GM04504 (cell line): ENCODE data around the gene CRLF2.
"Not testable (repeated sequence)": the region's sequence is repeated elsewhere in the genome, so short reads cannot be mapped to it uniquely, and the experiment has no call there.

ENCODE experiments used
- DNase-seq: peaks from one replicate; pipeline ENCODE4 v3.0.0-alpha.2; 2012; ENCODE audit warnings: low read depth

Gene CRLF2

DNA sequence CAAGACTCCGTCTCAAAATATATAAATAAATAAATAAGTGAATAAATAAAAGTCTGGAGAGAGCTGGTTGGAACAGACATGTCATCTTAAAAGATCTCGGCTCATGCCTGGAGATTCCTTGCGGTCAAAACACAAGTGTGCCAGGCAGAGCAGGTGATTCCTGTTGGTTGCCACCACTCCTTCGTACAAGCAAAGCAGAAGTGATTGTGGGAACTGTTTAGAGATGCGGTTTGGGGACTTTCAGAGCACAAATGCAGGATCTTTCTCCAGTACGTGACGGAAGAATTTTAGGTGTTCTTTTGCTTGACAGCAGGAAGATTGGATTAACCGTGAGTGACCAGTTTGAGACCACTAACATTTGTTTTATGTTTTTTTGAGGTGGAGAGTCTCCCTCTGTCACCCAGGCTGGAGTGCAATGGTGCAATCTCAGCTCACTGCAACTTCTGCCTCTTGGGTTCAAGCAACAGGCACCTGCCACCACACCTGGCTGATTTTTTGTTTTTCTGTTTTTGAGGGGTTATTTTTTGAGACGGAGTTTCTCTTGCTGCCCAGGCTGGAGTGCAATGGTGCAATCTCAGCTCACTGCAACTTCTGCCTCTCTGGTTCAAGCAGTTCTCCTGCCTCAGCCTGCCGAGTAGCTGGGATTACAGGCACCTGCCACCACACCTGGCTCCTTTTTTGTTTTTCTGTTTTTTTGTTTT lies 2.8 kb upstream of the CRLF2 start:
- no peak for DNase-seq

- DNase-seq, result no peak
These were observed 1.5 kb upstream of the CRLF2 start for GRCh38 chrX:1213971-1214370.

- no peak for DNase-seq
These were observed 1.6 kb downstream of the CRLF2 start for GRCh38 chrX:1210844-1211243.

DNA sequence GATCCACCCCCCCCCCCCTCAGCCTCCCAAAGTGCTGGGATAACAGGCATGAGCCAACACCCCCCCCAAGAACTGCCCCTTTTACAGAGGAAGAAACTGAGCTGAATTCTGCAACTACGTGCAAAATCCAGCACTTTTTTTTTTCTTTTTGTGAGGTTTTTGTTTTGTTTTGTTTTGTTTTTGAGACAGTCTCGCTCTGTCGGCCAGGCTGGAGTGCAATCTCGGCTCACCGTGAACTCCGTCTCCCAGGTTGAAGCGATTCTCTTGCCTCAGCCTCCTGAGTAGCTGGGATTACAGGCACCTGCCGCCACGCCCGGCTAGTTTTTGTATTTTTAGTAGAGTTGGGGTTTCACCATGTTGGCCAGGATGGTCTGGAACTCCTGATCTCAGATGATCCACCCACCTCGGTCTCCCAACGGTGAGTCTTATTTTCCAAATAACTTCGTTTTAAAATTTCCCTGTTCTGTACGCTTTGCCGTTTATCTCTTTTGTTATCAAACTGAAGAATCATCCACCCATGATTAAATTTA lies 4.9 kb downstream of the CRLF2 start:
- no peak for DNase-seq

- peak; percentile 41 for DNase-seq
These were observed 6.5 kb downstream of the CRLF2 start for GRCh38 chrX:1205681-1206611.

DNA sequence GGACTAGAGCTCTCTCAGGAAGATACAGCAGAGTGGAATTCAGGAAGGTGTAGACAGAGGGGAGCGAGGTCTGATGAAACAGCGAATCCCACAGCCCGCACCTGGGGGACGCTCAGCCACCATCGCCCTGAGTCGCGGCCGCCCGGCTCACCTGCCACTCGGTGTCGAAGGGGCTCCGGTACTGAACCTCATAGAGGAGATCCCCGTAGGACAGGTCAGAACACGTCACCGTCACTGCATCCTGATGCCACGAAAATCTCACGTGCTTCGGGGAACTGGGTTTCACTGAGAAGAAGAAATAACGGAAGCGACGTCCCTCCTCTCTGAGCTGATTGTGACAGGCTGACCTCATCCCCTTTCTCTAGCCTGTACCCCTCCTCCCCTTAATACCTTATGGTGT lies 10.2 kb downstream of the CRLF2 start:
- no peak for DNase-seq

- DNase-seq, result no peak
These were observed 16.0 kb downstream of the CRLF2 start for GRCh38 chrX:1196436-1196835.

GRCh38 chrX:1192196-1192595 lies 20.3 kb downstream of the CRLF2 start:
- not testable (repeated sequence) for DNase-seq

DNA sequence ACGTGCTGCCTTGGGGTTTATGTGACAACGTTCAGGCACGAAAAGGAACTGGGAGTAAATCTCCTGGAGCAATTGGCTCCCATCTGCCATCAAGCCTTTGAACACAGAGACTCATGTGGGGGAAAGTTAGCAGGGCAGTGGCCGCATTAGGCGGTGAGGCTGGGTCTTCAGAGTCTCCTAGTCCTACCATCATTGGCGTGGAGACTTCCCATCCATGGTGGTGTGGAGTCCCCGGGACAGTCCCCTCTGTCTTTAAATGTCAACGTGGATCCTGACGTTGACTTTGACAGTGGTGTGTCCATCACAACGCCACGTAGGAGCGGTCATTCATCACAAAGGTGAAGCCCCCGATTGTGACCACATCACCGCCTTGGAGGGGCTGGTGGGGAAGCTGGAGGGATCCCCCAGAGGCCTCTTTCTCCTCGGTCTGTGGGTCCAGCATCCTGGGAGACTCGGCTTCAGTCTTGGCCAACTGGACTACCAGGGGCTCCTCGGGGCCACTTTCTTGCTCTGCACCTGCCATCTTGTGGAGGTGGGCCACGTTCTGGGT lies 21.8 kb downstream of the CRLF2 start:
- DNase-seq, result no peak

DNA sequence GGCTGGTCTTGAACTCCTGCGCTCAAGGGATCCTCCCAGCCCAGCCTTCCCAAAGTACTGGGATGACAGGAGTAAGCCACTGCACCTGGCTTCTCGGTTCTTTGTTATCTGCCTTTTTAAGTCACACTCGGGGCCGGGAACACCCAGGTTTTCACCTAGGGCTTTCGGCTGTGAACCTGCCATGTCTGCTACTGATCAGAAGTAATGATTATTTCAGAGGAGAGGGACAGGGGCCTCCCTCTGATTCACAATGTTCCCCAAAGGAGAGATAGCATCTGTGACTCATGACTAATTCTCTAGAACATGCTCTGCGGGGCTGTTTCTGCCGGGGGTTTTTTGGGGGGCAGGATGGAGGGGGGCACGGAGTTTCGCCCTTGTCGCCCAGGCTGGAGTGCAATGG lies 26.9 kb downstream of the CRLF2 start:
- no peak for DNase-seq

DNA sequence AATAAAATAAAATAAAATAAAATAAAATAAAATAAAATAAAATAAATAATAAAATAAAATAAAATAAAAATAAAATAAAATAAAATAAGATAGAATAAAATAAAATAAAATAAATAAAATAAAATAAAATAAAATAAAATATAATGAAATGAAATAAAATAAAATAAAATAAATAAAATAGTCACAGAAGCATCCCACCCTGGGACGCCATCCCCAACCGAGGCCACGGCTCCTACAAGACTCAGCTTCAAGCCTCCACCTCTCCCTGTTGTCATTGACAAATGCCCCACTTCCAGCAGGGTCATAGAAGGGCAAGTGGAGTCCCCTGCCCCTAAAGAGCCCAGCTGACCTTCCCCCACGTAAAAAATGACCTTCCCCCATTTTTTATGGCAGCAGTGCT lies 30.2 kb downstream of the CRLF2 start:
- DNase-seq, result no peak

- DNase-seq, result not testable (repeated sequence)
These were observed 30.8 kb downstream of the CRLF2 start for GRCh38 chrX:1181661-1182060.

GRCh38 chrX:1181170-1181569 lies 31.3 kb downstream of the CRLF2 start:
- DNase-seq, result no peak

DNA sequence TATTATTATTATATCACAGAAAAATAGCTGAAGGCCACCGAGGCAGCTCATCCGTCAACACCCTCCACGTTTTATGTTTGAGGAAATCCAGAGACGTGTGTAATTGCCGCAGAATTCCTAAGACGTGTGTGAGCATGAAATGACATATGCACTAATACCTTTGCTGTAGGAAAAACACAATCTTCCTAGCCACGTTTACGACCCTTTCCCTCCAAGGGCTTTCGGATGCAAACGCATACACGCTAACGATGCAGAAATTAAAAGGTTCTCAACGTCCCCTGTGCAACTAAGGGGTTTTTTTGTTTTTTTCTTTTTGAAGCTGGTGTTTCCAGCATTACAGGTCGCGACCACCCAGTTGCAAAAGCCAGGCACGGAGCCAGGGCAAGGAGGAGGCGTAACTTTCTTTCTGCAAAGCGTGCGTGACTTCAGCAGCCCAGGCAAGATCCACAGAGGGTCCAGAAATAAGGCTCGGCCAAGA lies 33.8 kb downstream of the CRLF2 start:
- no peak for DNase-seq

DNA sequence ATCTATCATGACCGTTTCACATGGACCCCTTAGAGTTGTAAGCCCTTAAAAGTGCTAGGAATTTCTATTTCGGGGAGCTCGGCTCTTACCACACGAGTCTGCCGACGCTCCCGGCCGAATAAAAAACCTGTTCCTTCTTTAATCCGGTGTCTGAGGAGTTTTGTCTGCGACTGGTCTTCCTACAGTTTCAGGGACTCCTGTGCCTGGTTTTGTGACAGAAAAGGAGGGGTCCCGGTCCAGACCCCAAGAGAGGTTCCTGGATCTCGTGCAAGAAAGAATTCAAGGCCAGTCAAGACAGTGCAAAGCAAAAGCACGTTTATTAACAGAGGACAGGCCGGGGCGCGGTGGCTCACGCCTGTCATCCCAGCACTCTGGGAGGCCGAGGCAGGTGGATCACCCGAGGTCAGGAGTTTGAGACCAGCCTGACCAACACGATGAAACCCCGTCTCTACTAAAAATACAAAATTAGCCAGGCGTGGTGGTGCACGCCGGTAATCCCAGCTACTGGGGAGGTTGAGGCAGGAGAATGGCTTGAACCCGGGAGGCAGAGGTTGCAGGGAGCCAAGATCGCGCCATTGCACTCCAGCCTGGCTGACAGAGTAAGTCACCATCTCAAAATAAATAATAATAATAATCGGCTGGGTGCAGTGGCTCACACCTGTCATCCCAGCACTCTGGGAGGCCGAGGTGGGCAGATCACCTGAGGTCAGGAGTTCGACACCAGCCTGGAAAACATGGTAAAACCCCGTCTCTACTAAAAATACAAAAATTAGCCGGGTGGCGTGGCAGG lies 35.7 kb downstream of the CRLF2 start:
- DNase-seq, result not testable (repeated sequence)

DNA sequence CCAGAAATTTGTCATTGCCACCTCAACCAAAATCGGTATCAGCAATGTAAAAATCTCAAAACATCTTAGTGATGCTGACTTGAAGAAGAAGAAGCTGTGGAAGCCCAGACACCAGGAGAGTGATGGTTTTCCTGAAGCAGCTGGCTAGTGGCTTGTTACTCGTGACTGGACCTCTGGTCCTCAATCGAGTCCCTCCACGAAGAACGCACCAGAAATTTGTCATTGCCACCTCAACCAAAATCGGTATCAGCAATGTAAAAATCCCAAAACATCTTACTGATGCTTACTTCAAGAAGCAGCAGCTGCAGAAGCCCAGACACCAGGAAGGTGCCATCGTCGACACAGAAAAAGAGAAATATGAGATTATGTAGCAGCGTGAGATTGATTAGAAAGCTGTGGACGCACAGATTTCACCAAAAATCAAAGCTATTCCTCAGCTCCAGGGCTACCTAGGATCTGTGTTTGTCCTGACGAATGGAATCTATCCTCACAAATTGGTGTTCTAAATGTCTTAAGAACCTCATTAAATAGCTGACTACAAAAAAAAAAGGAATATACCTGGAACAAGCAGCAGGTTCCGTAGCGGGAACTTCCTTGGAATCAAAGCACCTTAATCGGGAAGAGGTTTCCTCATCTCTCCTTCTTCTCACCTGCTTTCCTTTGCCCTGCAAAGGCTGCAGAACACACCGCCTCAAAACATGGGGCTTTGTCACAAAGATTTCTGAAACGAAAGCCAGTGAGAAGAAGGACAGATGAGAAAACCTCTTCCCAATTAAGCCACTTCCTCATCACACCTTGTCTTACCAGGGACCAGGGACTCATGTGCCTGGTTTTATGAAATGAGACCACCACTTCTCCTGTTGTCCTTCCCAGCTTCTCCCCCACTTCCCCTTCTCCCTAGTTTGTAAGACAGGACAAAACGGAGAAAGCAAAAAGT lies 37.6 kb downstream of the CRLF2 start:
- DNase-seq, result not testable (repeated sequence)

DNA sequence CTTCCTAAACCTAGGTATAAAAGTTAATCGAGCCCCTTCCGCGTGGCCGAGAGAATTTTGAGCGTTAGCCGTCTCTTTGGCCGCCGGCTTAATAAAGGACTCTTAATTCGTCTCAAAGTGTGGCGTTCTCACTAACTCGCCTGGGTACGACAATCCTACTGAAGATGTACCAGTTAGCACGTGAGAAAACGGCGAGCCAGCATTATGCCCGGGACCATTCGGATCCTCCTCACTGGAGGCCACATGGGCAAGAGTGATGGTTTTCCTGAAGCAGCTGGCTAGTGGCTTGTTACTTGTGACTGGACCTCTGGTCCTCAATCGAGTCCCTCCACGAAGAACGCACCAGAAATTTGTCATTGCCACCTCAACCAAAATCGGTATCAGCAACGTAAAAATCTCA lies 39.0 kb downstream of the CRLF2 start:
- DNase-seq, result not testable (repeated sequence)

GRCh38 chrX:1172496-1172895 lies 40.0 kb downstream of the CRLF2 start:
- DNase-seq, result no peak

- not testable (repeated sequence) for DNase-seq
These were observed 40.5 kb downstream of the CRLF2 start for GRCh38 chrX:1171915-1172314.

GRCh38 chrX:1170243-1170642 lies 42.2 kb downstream of the CRLF2 start:
- DNase-seq, result no peak

GRCh38 chrX:1169189-1169588 lies 43.3 kb downstream of the CRLF2 start:
- DNase-seq, result no peak
